Measurements from ENCODE around the gene SH3PXD2B. TPM values are rescaled to one million over a fixed set of nuclear protein-coding genes. Genes with fewer than 3 reads are reported as not detected.
A peak's percentile ranks its signal among the peaks of the same experiment; 100 is the strongest.

The SH3PXD2B gene
- polyA plus RNA-seq, 3 donors, result 0.19 to 0.77 (median 0.31) TPM

- Histone ChIP-seq H3K4me1 (ENCODE audit: control insufficient read depth in 1 of 2, insufficient read depth in 2 of 2, low read length in 2 of 2) (peaks cover 62 to 64% of the 10 kb centered on the region in 2 donors), H3K9ac (ENCODE audit: insufficient read depth, low read length, poor library complexity, severe bottlenecking) (peak overlapping the region; percentile 42), H2AFZ (ENCODE audit: insufficient read depth, low read depth, low read length, poor library complexity, severe bottlenecking) (peak overlapping the region; percentile 25), H3K27ac (ENCODE audit: low read depth in 1 of 2, low read length in 2 of 2) (peak overlapping the region; percentile 81 to 91), H3K79me2 (ENCODE audit: insufficient read depth, low read length) (no peaks in the 10 kb centered on the region), H3K4me3 (replicated peaks in 1 of 3; ENCODE audit: low read depth in 2 of 3, low read length in 3 of 3) (peak overlapping the region in 2 of 3 experiments; percentile 5 to 15), H4K20me1 (ENCODE audit: insufficient read depth, low read length) (no peaks in the 10 kb centered on the region), H3K9me3 (replicated peaks in 1 of 2; ENCODE audit: control insufficient read depth in 1 of 2, insufficient read depth in 1 of 2, low read length in 2 of 2) (no peaks in the 10 kb centered on the region), H3K4me2 (replicated peaks; ENCODE audit: extremely low read depth, low read length, poor library complexity, severe bottlenecking) (peak overlapping the region; percentile 29), H3K36me3 (replicated peaks in 1 of 2; ENCODE audit: control insufficient read depth in 1 of 2, insufficient read depth in 2 of 2, low read length in 2 of 2) (no peaks in the 10 kb centered on the region), H3K27me3 (ENCODE audit: control insufficient read depth in 2 of 2, insufficient read depth in 2 of 2, low read length in 2 of 2) (no peaks in the 10 kb centered on the region)
- DNase-seq, result peak; percentile 87 to 98 (median 94)
- Mint-ChIP-seq H3K27ac (peak overlapping the region; percentile 93 to 99 (median 97)), H3K27me3 (ENCODE audit: low read depth in 3 of 3) (peaks cover 6 to 10% (median 8%) of the 10 kb centered on the region in 3 donors), H3K4me3 (peak overlapping the region; percentile 70 to 86), H3K4me1 (peaks cover 66% of the 10 kb centered on the region), H3K9me3 (peaks cover 0 to 6% (median 0%) of the 10 kb centered on the region in 7 donors), H3K36me3 (peaks cover 1 to 17% of the 10 kb centered on the region in 2 donors)
- no peak for TF ChIP-seq CTCF (IDR thresholded peaks at IDR 0.05)
- 0% methylated on average over 4 of the region's 13 CpGs for WGBS (ENCODE audit: insufficient coverage)
- intact Hi-C loops (cut with micrococcal nuclease), result loop anchor here in 1 of 2 donors (5.0 kb wide), 1 partner anchor 51 kb away; no protein-coding TSS in a partner anchor
Observed at GRCh38 chr5:172412724-172413286, 41.5 kb downstream of the SH3PXD2B start.

- intact Hi-C loops (cut with micrococcal nuclease), result loop anchor here in 1 of 2 donors (5.0 kb wide), 1 partner anchor 49 kb away; no protein-coding TSS in a partner anchor
- no peak for TF ChIP-seq CTCF (IDR thresholded peaks at IDR 0.05)
- WGBS (ENCODE audit: insufficient coverage), result no CpG with 5 or more reads among the region's 7 CpGs
- Histone ChIP-seq H3K9ac (ENCODE audit: insufficient read depth, low read length, poor library complexity, severe bottlenecking) (no peak overlapping the region), H2AFZ (ENCODE audit: insufficient read depth, low read depth, low read length, poor library complexity, severe bottlenecking) (no peak overlapping the region), H3K4me2 (replicated peaks; ENCODE audit: extremely low read depth, low read length, poor library complexity, severe bottlenecking) (peak overlapping the region; percentile 29), H3K36me3 (replicated peaks in 1 of 2; ENCODE audit: control insufficient read depth in 1 of 2, insufficient read depth in 2 of 2, low read length in 2 of 2) (no peaks in the 10 kb centered on the region), H4K20me1 (ENCODE audit: insufficient read depth, low read length) (no peaks in the 10 kb centered on the region), H3K4me3 (replicated peaks in 1 of 3; ENCODE audit: low read depth in 2 of 3, low read length in 3 of 3) (peak overlapping the region in 1 of 3 experiments; percentile 15), H3K27ac (ENCODE audit: low read depth in 1 of 2, low read length in 2 of 2) (peak overlapping the region; percentile 6 to 90), H3K9me3 (replicated peaks in 1 of 2; ENCODE audit: control insufficient read depth in 1 of 2, insufficient read depth in 1 of 2, low read length in 2 of 2) (no peaks in the 10 kb centered on the region), H3K27me3 (ENCODE audit: control insufficient read depth in 2 of 2, insufficient read depth in 2 of 2, low read length in 2 of 2) (peaks cover 0 to 9% of the 10 kb centered on the region in 2 donors), H3K4me1 (ENCODE audit: control insufficient read depth in 1 of 2, insufficient read depth in 2 of 2, low read length in 2 of 2) (peaks cover 62 to 64% of the 10 kb centered on the region in 2 donors), H3K79me2 (ENCODE audit: insufficient read depth, low read length) (no peaks in the 10 kb centered on the region)
- H3K27ac Mint-ChIP-seq, result peak overlapping the region; percentile 95 to 99 (median 97)
- H3K4me3 Mint-ChIP-seq, result peak overlapping the region in 1 of 2 donors; percentile 48
- peaks cover 60% of the 10 kb centered on the region for H3K4me1 Mint-ChIP-seq
- peak; percentile 69 to 83 (median 76) for DNase-seq
- H3K9me3 Mint-ChIP-seq, result peaks cover 0 to 6% (median 0%) of the 10 kb centered on the region in 7 donors
- peaks cover 14 to 15% (median 15%) of the 10 kb centered on the region in 3 donors for H3K27me3 Mint-ChIP-seq (ENCODE audit: low read depth in 3 of 3)
- H3K36me3 Mint-ChIP-seq, result peaks cover 1 to 17% of the 10 kb centered on the region in 2 donors
Observed at GRCh38 chr5:172411484-172412072, 42.7 kb downstream of the SH3PXD2B start.

Measured in CD14-positive monocyte (primary cell).